Fibroblast of lung (primary cell): ENCODE measurements around the gene PXDC1. TPM values are rescaled to one million over a fixed set of nuclear protein-coding genes. Genes with fewer than 3 reads are reported as not detected.

ENCODE experiments used
- DNase-seq, 2 donors: peaks; one replicate each; pipeline versions ENCODE4 v3.0.0 to v3.0.0-alpha.2; 2010; ENCODE audit warnings: low read depth in 2 of 2
- H2AFZ ChIP-seq: 2 replicates; pipeline ENCODE4 v1.5.1; 2012; ENCODE audit warnings: low read length, control low read depth, inconsistent platforms
- H3K27ac ChIP-seq: 2 replicates; pipeline ENCODE4 v1.5.1; 2011; ENCODE audit warnings: low read length, control low read depth; ENCODE audit not compliant: insufficient read depth
- H3K27me3 ChIP-seq: 2 replicates; pipeline ENCODE4 v1.5.1; 2011; ENCODE audit warnings: mild to moderate bottlenecking, low read length; ENCODE audit not compliant: control insufficient read depth, insufficient read depth
- H3K36me3 ChIP-seq: 2 replicates; pipeline ENCODE4 v1.5.1; 2011; ENCODE audit warnings: low read length; ENCODE audit not compliant: control insufficient read depth, insufficient read depth
- H3K4me1 ChIP-seq: 2 replicates; pipeline ENCODE4 v1.5.1; 2011; ENCODE audit warnings: low read length; ENCODE audit not compliant: control insufficient read depth, insufficient read depth; ENCODE audit errors: extremely low read depth
- H3K4me2 ChIP-seq: 2 replicates; pipeline ENCODE4 v1.5.1; 2011; ENCODE audit warnings: low read length, control low read depth; ENCODE audit not compliant: insufficient read depth; ENCODE audit errors: extremely low read depth
- H3K4me3 ChIP-seq, 4 experiments: fragments of 200-600 bp in 1 of 4; sonication (generic) in 1 of 4; replicated peaks in 1 of 4; 2 replicates each; pipeline ENCODE4 v1.5.1; 2011 to 2016; ENCODE audit warnings: low read length in 4 of 4, low read depth in 3 of 4, mild to moderate bottlenecking in 3 of 4, control low read depth in 2 of 4, inconsistent platforms in 1 of 4, mixed read lengths in 1 of 4; ENCODE audit not compliant: insufficient read depth in 1 of 4; ENCODE audit errors: control extremely low read depth in 1 of 4
- H3K79me2 ChIP-seq: 2 replicates; pipeline ENCODE4 v1.5.1; 2012; ENCODE audit warnings: mild to moderate bottlenecking, low read length, inconsistent platforms; ENCODE audit not compliant: control insufficient read depth, insufficient read depth
- H3K9ac ChIP-seq: 2 replicates; pipeline ENCODE4 v1.5.1; 2011; ENCODE audit warnings: mild to moderate bottlenecking, low read length, control low read depth; ENCODE audit not compliant: insufficient read depth
- H3K9me3 ChIP-seq: 2 replicates; pipeline ENCODE4 v1.5.1; 2012; ENCODE audit warnings: low read depth, low read length; ENCODE audit not compliant: control insufficient read depth, insufficient read depth
- H4K20me1 ChIP-seq: 2 replicates; pipeline ENCODE4 v1.5.1; 2011; ENCODE audit warnings: low read length; ENCODE audit not compliant: control insufficient read depth, insufficient read depth; ENCODE audit errors: extremely low read depth
- EZH2 ChIP-seq: IDR thresholded peaks from 2 replicates; pipeline ENCODE4 v1.5.1; 2012; ENCODE audit warnings: low read length, control low read depth, mild to moderate bottlenecking; ENCODE audit errors: missing control alignments
- polyA plus RNA-seq, 2 donors: library from polyadenylated mRNA; depleted of rRNA in 1 of 2; stranded (reverse) in 1 of 2; unstranded in 1 of 2; fragments of >200 nt; gene quantifications; 2 replicates each; pipeline ENCODE4 v1.2.1, GENCODE V29; 2011 to 2012; ENCODE audit warnings: missing spikeins in 1 of 2
- total RNA-seq: library from RNA; depleted of rRNA; stranded (reverse); fragments of >200 nt; gene quantifications from 2 replicates; pipeline ENCODE4 v1.2.1, GENCODE V29; 2014
- TF ChIP-seq, protein P1 (sequence below), 2 donors: IDR thresholded peaks in 1 of 2; conservative IDR thresholded peaks in 1 of 2; 1 replicate in 1 of 2; 2 replicates in 1 of 2; pipeline ENCODE4 v1.5.1; 2011 to 2012; ENCODE audit warnings: low read length in 2 of 2, control low read depth in 1 of 2, inconsistent platforms in 1 of 2, low read depth in 1 of 2, mild to moderate bottlenecking in 1 of 2

Gene PXDC1
- total and polyA plus RNA-seq, 2 donors (not counting 1 experiment from before 2014, with no cell fraction given) = 30.3 to 52.7 TPM

- Histone ChIP-seq H3K9me3 (no peaks in the 10 kb centered on the region), H3K27me3 (no peaks in the 10 kb centered on the region), H3K4me1 (peaks cover 13% of the 10 kb centered on the region), H3K4me2 (no peak overlapping the region), H2AFZ (no peak overlapping the region), H3K27ac (no peak overlapping the region), H3K36me3 (no peaks in the 10 kb centered on the region), H3K4me3 (no peak overlapping the region), H3K79me2 (peaks cover 30% of the 10 kb centered on the region), H4K20me1 (no peaks in the 10 kb centered on the region), H3K9ac (no peak overlapping the region)
- DNase-seq = no peak
- no peak for TF ChIP-seq EZH2
- TF ChIP-seq, protein P1, sequence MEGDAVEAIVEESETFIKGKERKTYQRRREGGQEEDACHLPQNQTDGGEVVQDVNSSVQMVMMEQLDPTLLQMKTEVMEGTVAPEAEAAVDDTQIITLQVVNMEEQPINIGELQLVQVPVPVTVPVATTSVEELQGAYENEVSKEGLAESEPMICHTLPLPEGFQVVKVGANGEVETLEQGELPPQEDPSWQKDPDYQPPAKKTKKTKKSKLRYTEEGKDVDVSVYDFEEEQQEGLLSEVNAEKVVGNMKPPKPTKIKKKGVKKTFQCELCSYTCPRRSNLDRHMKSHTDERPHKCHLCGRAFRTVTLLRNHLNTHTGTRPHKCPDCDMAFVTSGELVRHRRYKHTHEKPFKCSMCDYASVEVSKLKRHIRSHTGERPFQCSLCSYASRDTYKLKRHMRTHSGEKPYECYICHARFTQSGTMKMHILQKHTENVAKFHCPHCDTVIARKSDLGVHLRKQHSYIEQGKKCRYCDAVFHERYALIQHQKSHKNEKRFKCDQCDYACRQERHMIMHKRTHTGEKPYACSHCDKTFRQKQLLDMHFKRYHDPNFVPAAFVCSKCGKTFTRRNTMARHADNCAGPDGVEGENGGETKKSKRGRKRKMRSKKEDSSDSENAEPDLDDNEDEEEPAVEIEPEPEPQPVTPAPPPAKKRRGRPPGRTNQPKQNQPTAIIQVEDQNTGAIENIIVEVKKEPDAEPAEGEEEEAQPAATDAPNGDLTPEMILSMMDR (conservative IDR thresholded peaks at IDR 0.05 in 1 of 2, IDR thresholded peaks at IDR 0.05 in 1 of 2; ENCODE audit: low read depth in 1 of 2, low read length in 2 of 2) = no peak
Observed at GRCh38 chr6:3753228-3753835, 1.8 kb upstream of the PXDC1 start.

- H3K79me2 ChIP-seq = peaks cover 37% of the 10 kb centered on the region
- H3K36me3 ChIP-seq = no peaks in the 10 kb centered on the region
- peaks cover 15% of the 10 kb centered on the region for H3K4me1 ChIP-seq
- peak overlapping the region; percentile 87 for H3K4me2 ChIP-seq
- H4K20me1 ChIP-seq = no peaks in the 10 kb centered on the region
- DNase-seq = no peak
- peak overlapping the region; percentile 61 to 85 (median 62) for H3K4me3 ChIP-seq
- TF ChIP-seq EZH2 = no peak
- TF ChIP-seq, protein P1 (conservative IDR thresholded peaks at IDR 0.05 in 1 of 2, IDR thresholded peaks at IDR 0.05 in 1 of 2; ENCODE audit: low read depth in 1 of 2, low read length in 2 of 2) = no peak
- no peaks in the 10 kb centered on the region for H3K27me3 ChIP-seq
- no peak overlapping the region for H2AFZ ChIP-seq
- H3K9me3 ChIP-seq = no peaks in the 10 kb centered on the region
- H3K9ac ChIP-seq = peak overlapping the region; percentile 93
- peak overlapping the region; percentile 91 for H3K27ac ChIP-seq
Observed at GRCh38 chr6:3752531-3753227, 1.2 kb upstream of the PXDC1 start.

DNA sequence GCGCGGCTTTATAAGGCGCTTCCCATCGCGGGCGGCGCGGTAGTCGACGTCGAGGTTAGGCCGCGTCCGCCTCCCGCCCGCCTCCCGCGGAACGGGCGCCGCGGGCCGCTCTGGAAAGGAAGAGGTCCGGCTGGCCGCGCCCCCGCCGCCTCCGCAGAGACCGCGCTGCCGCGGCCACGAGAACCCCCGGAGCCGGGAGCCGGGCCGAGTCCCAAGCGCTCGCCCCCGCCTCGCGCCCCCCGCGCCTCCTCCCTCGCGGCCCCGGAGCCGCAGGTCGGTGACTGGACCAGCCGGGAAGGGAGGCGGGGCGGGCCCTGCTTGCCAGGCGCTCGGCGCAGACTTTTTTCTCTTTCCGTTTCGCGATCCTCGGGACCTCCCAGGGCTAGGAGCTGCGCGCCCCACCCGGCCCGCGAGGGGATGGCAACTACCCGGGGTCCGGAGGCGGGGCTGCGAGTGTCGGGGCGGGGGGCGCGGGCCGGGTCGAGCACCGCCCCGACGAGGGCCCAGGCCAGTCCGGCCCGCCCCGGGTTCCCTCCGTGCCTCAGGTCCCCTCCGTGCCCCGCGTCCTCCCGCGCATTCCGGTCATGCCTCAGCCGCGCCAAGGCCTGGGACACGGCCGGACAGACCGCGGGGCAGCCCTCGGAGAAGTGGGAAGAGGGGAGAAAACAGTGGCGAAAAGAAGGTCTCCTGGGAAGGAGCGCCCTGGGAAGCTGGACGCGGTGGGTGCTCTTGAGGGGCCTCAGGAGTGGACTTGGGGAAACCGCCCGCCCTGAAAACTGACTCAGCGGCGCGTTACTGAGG, 417 bp upstream of the PXDC1 start:
- Histone ChIP-seq H3K27ac (peak overlapping the region; percentile 91), H3K27me3 (no peaks in the 10 kb centered on the region), H3K9ac (peak overlapping the region; percentile 93), H3K4me2 (peak overlapping the region; percentile 87), H3K79me2 (peaks cover 44% of the 10 kb centered on the region), H3K4me3 (peak overlapping the region; percentile 61 to 85 (median 72)), H2AFZ (peak overlapping the region; percentile 47), H4K20me1 (no peaks in the 10 kb centered on the region), H3K9me3 (no peaks in the 10 kb centered on the region), H3K36me3 (no peaks in the 10 kb centered on the region), H3K4me1 (peaks cover 17% of the 10 kb centered on the region)
- TF ChIP-seq, protein P1 (conservative IDR thresholded peaks at IDR 0.05 in 1 of 2, IDR thresholded peaks at IDR 0.05 in 1 of 2; ENCODE audit: low read depth in 1 of 2, low read length in 2 of 2) = peak; percentile 28 to 34
- no peak for TF ChIP-seq EZH2
- DNase-seq = peak; percentile 89 to 93
